ENCODE results near the gene PHF1. TPM values are rescaled to one million over a fixed set of nuclear protein-coding genes. Genes with fewer than 3 reads are reported as not detected.

Gene PHF1
- total and polyA plus RNA-seq, 4 experiments from 2014 or later, result 61.2 to 220 (median 151) TPM

DNA sequence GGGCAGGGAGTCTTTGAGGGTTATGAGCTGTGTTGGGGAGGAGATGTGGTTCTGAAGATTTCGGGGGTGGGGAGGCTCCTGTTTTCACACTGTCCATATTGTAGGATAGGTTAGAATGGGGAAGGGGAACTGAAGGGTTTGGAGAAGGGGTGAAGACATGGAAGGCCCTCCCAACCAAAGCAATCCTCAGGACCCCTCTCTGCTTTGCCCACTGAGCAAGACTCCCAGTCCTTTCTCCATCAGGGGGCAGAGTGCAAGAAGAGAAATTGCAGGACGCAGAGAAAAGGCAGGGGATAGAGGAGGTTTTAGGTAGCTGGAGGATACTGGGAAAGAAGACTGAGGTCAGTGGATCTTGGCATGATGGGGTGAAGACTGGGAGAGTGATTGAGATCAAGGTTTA is 13.0 kb downstream of the PHF1 start:
- ChIA-PET POLR2A (ENCODE audit: partially characterized antibody) (interaction anchor here (0.8 to 4.7 kb wide), 4 partner anchors 8 to 174 kb away, joined by 3 to 64 read pairs (median 9); partner anchors contain the start of genes PHF1 and ZBTB9), CTCF (ENCODE audit: partially characterized antibody) (interaction anchor here (1.1 kb wide), 1 partner anchor 11 kb away, joined by 3 read pairs; no protein-coding TSS in a partner anchor)
- Histone ChIP-seq H3K9me3 (ENCODE audit: control insufficient read depth in 1 of 2, low read length in 2 of 2) (no peaks in the 10 kb centered on the region), H3K4me1 (ENCODE audit: insufficient read depth, low read length) (peaks cover 57% of the 10 kb centered on the region), H3K27me3 (ENCODE audit: insufficient read depth, low read length) (no peaks in the 10 kb centered on the region), H3K36me3 (ENCODE audit: insufficient read depth, low read length) (no peaks in the 10 kb centered on the region), H3K4me3 (ENCODE audit: low read length in 2 of 2) (no peak overlapping the region), H3K27ac (ENCODE audit: low read depth, low read length) (no peak overlapping the region)
- peak overlapping the region; percentile 22 to 99 (median 88) for H3K27ac Mint-ChIP-seq
- no peaks in the 10 kb centered on the region for H3K27me3 Mint-ChIP-seq
- H3K4me1 Mint-ChIP-seq, result peaks cover 50 to 85% (median 56%) of the 10 kb centered on the region in 4 donors
- H3K4me3 Mint-ChIP-seq, result peak overlapping the region in 7 of 8 donors; percentile 6 to 99 (median 92)
- H3K9me3 Mint-ChIP-seq, result peaks cover 0 to 2% (median 0%) of the 10 kb centered on the region in 8 donors
- peaks cover 0 to 8% of the 10 kb centered on the region in 2 donors for H3K36me3 Mint-ChIP-seq
- intact Hi-C loops (cut with micrococcal nuclease), result no loop called here
- no peak for DNase-seq

DNA sequence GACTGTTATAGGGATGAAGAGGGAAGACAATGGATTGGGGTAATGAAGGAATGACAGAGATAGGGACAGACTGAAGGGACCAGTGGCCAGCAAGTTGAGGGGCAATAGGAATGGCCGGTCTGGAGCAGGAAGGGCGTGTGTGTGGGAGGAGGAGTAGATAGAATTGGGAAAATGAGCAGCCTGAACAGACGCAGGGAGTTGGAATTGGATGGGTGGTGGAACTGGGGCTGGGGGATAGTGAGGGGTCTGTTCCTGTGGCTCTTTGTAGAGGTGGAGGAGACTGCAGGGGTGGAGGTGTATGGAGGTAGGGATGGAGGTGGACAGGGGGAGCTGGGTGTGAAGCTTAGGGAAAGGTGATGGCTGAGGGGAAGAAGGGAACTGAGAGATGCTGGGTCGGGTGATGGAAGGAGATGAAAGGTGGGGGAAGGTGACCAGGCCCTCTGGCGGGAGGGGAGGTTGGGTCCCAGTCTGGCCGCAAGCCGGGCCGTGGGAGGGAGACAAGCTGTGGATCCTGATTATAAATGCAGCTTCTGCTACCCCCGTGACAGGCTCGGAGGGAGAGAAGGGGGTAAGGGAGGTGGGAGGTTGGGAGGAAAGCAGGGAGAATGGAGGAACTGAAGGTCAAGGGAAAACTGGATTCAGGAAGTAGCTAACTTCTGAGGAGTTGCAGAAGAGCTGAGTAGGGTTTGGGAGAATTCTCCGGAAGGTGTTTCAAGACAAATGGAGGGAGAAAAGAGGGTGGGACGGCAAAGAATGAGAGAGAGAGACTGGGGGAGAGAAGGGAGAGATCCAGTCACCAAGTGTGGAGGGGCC is 14.2 kb downstream of the PHF1 start:
- peak overlapping the region; percentile 96 to 100 (median 98) for H3K27ac Mint-ChIP-seq
- no peaks in the 10 kb centered on the region for H3K36me3 ChIP-seq (ENCODE audit: insufficient read depth, low read length)
- H3K4me1 Mint-ChIP-seq, result peaks cover 53 to 88% (median 60%) of the 10 kb centered on the region in 4 donors
- H3K4me3 ChIP-seq (ENCODE audit: low read length in 2 of 2), result peak overlapping the region; percentile 59 to 63
- ChIA-PET POLR2A (ENCODE audit: partially characterized antibody) (interaction anchor here (0.6 to 4.7 kb wide), 17 partner anchors 8 to 453 kb away, joined by 3 to 64 read pairs (median 12); partner anchors contain the start of genes B3GALT4, CUTA, ITPR3 and KIFC1), CTCF (ENCODE audit: partially characterized antibody) (interaction anchor here (0.9 to 2.6 kb wide), 8 partner anchors 9 to 155 kb away, joined by 3 to 26 read pairs (median 4); no protein-coding TSS in a partner anchor)
- H3K9me3 Mint-ChIP-seq, result peaks cover 0 to 2% (median 0%) of the 10 kb centered on the region in 8 donors
- no peaks in the 10 kb centered on the region for H3K27me3 ChIP-seq (ENCODE audit: insufficient read depth, low read length)
- H3K4me3 Mint-ChIP-seq, result peak overlapping the region; percentile 84 to 99 (median 94)
- H3K27me3 Mint-ChIP-seq, result no peaks in the 10 kb centered on the region
- peak overlapping the region; percentile 90 for H3K27ac ChIP-seq (ENCODE audit: low read depth, low read length)
- intact Hi-C loops (cut with micrococcal nuclease), result loop anchor here (1.0 kb wide), 2 partner anchors 15 to 80 kb away; no protein-coding TSS in a partner anchor
- DNase-seq, result peak in 1 of 5 donors; percentile 38
- H3K9me3 ChIP-seq (ENCODE audit: control insufficient read depth in 1 of 2, low read length in 2 of 2), result no peaks in the 10 kb centered on the region
- H3K36me3 Mint-ChIP-seq, result peaks cover 0 to 8% of the 10 kb centered on the region in 2 donors
- peaks cover 59% of the 10 kb centered on the region for H3K4me1 ChIP-seq (ENCODE audit: insufficient read depth, low read length)

DNA sequence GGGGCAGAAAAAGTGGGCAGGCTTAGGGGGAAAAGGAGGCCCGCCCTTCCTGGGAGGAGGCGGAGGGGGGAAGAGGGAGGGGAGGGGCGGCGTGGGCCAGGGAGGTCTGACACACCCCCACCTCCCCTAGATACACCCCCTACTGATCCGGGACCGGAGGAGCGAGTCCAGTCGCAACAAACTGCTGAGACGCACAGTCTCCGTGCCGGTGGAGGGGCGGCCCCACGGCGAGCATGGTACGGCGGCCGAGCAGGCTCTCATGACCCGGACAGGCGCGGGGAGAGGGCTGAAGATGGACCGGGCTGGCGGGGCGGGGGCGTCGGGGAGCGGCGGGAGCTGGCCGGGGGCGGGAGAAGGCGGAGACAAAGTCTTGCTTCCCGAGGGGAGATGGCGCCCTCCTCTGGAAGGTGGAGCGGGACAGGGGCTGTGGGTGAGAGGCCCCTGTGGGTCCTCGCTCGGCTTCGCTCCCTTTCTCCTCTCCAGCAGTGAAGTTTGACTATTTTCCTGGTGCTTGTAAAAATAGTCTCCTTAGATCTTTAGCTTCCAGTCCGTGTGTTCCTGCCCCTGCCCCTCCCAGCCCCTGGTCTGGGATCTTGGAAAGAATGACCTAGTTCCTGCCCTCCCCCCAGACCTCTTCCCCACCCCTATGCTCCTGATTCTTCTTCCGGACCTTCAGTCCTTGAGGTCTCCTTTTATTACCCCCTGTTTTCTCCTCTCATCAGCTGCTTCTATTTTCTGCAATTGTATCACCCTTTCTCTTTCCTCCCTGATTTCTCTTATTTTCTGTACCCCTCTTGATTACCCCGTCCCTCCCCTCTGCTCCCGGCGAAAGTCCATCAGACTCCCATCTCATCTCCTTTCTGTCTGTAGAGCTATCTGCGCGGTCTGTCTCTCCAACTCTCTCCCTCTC is 15.1 kb downstream of the PHF1 start:
- Histone ChIP-seq H3K4me3 (ENCODE audit: low read length in 2 of 2) (peak overlapping the region; percentile 59 to 63), H3K27me3 (ENCODE audit: insufficient read depth, low read length) (no peaks in the 10 kb centered on the region), H3K27ac (ENCODE audit: low read depth, low read length) (peak overlapping the region; percentile 90), H3K36me3 (ENCODE audit: insufficient read depth, low read length) (no peaks in the 10 kb centered on the region), H3K9me3 (ENCODE audit: control insufficient read depth in 1 of 2, low read length in 2 of 2) (no peaks in the 10 kb centered on the region), H3K4me1 (ENCODE audit: insufficient read depth, low read length) (peaks cover 61% of the 10 kb centered on the region)
- Mint-ChIP-seq H3K4me1 (peaks cover 62 to 96% (median 68%) of the 10 kb centered on the region in 4 donors), H3K4me3 (peak overlapping the region; percentile 84 to 99 (median 94)), H3K9me3 (peaks cover 0 to 2% (median 0%) of the 10 kb centered on the region in 8 donors), H3K27me3 (no peaks in the 10 kb centered on the region), H3K36me3 (peaks cover 0 to 8% of the 10 kb centered on the region in 2 donors), H3K27ac (peak overlapping the region; percentile 96 to 100 (median 98))
- peak; percentile 80 to 87 (median 80) for DNase-seq
- POLR2A ChIA-PET (ENCODE audit: partially characterized antibody), result interaction anchor here (0.6 to 4.7 kb wide), 21 partner anchors 9 to 454 kb away, joined by 3 to 64 read pairs (median 8); partner anchors contain the start of genes B3GALT4, BAK1, CUTA and ITPR3
- CTCF ChIA-PET (ENCODE audit: partially characterized antibody), result interaction anchor here (0.6 to 2.6 kb wide), 9 partner anchors 10 to 156 kb away, joined by 3 to 26 read pairs (median 4); no protein-coding TSS in a partner anchor
- intact Hi-C loops (cut with micrococcal nuclease), result loop anchor here (1.0 kb wide), 4 partner anchors 8 to 81 kb away; partner anchors contain the start of genes CUTA and KIFC1

DNA sequence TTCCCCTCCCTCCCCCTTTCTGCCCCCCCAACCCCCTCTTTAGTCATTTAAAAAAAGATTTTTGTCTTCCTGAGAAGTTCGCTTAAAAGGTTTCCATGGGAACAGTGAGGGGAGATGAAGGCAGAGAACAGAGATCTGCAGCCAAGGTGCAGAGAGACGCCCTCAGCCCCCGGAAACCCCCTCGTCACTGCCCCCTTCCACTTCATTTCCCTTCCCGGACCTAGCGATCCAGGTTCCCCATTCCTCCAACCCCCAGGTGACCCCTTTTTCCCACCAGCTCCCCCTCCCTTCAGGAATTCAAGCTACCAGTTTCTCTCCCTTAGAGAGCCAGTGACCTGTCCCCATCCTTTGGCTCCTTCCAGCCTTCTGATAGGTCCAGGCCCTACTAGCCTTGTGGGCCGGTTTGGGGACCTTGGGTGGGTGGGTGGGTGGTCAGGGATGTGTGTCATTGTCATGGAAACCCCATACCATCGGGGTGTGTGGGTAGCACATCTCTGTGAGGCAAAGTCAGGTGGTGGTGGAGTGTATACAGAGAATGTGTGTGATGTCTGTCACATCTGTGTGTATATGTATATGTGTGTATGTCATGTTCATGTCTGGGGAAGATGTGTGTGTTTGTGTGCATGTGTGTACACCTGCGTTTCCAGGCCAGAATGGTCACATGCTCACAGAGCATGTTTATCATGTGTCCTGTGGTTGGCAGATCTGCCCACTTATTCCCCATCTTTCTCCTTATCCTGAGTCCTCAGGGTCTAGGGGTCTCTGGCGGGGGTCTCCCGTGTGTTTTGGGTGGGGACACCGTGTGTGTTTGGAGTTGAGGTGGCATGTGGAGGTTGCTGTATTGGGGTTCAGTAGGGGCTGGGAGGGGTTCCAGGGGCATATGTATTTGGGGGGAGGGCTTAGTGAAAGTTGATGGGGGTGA is 16.0 kb downstream of the PHF1 start:
- peak overlapping the region; percentile 96 to 100 (median 98) for H3K27ac Mint-ChIP-seq
- H3K27ac ChIP-seq (ENCODE audit: low read depth, low read length), result peak overlapping the region; percentile 90
- peaks cover 62% of the 10 kb centered on the region for H3K4me1 ChIP-seq (ENCODE audit: insufficient read depth, low read length)
- H3K9me3 Mint-ChIP-seq, result peaks cover 0 to 2% (median 0%) of the 10 kb centered on the region in 8 donors
- CTCF ChIA-PET (ENCODE audit: partially characterized antibody), result interaction anchor here (0.6 to 2.6 kb wide), 5 partner anchors 11 to 157 kb away, joined by 3 to 26 read pairs (median 7); no protein-coding TSS in a partner anchor
- H3K4me3 Mint-ChIP-seq, result peak overlapping the region; percentile 84 to 99 (median 94)
- intact Hi-C loops (cut with micrococcal nuclease), result loop anchor here (1.0 kb wide), 2 partner anchors 9 to 36 kb away; partner anchors contain the start of genes CUTA and KIFC1
- no peaks in the 10 kb centered on the region for H3K9me3 ChIP-seq (ENCODE audit: control insufficient read depth in 1 of 2, low read length in 2 of 2)
- POLR2A ChIA-PET (ENCODE audit: partially characterized antibody), result interaction anchor here (0.8 to 4.7 kb wide), 15 partner anchors 10 to 177 kb away, joined by 3 to 64 read pairs (median 14); partner anchors contain the start of genes B3GALT4, BAK1, CUTA and KIFC1
- peaks cover 59 to 95% (median 66%) of the 10 kb centered on the region in 4 donors for H3K4me1 Mint-ChIP-seq
- peak overlapping the region; percentile 48 to 63 for H3K4me3 ChIP-seq (ENCODE audit: low read length in 2 of 2)
- H3K27me3 ChIP-seq (ENCODE audit: insufficient read depth, low read length), result no peaks in the 10 kb centered on the region
- no peaks in the 10 kb centered on the region for H3K36me3 ChIP-seq (ENCODE audit: insufficient read depth, low read length)
- peak; percentile 45 to 77 (median 54) for DNase-seq
- no peaks in the 10 kb centered on the region for H3K27me3 Mint-ChIP-seq
- peaks cover 0 to 10% of the 10 kb centered on the region in 2 donors for H3K36me3 Mint-ChIP-seq

DNA sequence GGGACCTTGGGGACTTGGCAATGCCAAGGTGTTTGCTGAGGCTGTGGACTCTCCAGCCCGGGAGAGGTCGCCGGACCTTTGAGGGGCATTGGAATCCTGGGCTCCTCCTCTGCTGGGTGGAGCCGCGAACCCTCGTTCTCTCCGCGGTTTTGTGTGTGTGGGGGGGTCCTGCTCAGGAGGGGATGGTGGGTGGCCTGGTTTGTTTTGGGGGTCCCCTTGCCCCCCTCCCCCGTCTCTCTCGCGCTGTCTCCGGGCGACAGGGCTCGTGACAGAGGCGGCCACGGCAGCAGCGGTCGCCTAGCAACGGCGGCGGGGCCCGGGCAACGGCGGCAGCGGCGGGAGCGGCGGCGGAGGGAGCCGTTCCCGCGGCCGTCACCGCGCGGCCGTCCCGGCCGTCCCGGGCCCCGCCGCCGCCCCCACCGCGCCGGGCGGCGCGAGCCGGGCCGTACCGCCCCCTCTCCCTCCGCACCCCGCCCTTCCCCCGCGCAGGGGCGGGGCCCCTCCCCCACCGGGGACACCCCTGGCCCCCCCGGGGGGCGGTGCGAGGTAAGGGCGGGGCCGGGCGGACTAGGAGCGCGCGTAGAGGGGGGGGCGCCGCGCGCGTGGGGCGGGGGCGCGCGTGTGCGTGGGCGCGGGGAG is 16.9 kb downstream of the PHF1 start:
- CTCF ChIA-PET (ENCODE audit: partially characterized antibody), result no interaction called here
- Histone ChIP-seq H3K36me3 (ENCODE audit: insufficient read depth, low read length) (no peaks in the 10 kb centered on the region), H3K27ac (ENCODE audit: low read depth, low read length) (peak overlapping the region; percentile 90), H3K4me3 (ENCODE audit: low read length in 2 of 2) (peak overlapping the region; percentile 48 to 63), H3K27me3 (ENCODE audit: insufficient read depth, low read length) (no peaks in the 10 kb centered on the region), H3K4me1 (ENCODE audit: insufficient read depth, low read length) (peaks cover 68% of the 10 kb centered on the region), H3K9me3 (ENCODE audit: control insufficient read depth in 1 of 2, low read length in 2 of 2) (no peaks in the 10 kb centered on the region)
- POLR2A ChIA-PET (ENCODE audit: partially characterized antibody), result interaction anchor here (0.8 to 4.1 kb wide), 5 partner anchors 10 to 151 kb away, joined by 3 to 77 read pairs (median 18); partner anchors contain the start of genes B3GALT4, CUTA, PHF1 and SYNGAP1
- peaks cover 63 to 95% (median 72%) of the 10 kb centered on the region in 4 donors for H3K4me1 Mint-ChIP-seq
- peaks cover 0 to 11% of the 10 kb centered on the region in 2 donors for H3K36me3 Mint-ChIP-seq
- peak overlapping the region; percentile 87 to 99 (median 94) for H3K4me3 Mint-ChIP-seq
- H3K27me3 Mint-ChIP-seq, result no peaks in the 10 kb centered on the region
- intact Hi-C loops (cut with micrococcal nuclease), result loop anchor here (2.0 kb wide), 1 partner anchor 143 kb away; no protein-coding TSS in a partner anchor
- H3K9me3 Mint-ChIP-seq, result peaks cover 0 to 2% (median 0%) of the 10 kb centered on the region in 8 donors
- H3K27ac Mint-ChIP-seq, result peak overlapping the region; percentile 96 to 100 (median 98)
- peak; percentile 61 to 78 (median 65) for DNase-seq
